ENCODE measurements around the gene RABL2B.
"Not testable (repeated sequence)": the region's sequence is repeated elsewhere in the genome, so short reads cannot be mapped to it uniquely, and the experiment has no call there.

The RABL2B gene

GRCh38 chr22:50783033-50783879 lies at the start of gene RABL2B:
Gene RABL2B (minus strand): TSS chr22:50783636. CDS start chr22:50782294, 1,342 bp downstream.
- DNase-seq (ENCODE audit: insufficient read length, low spot score) = peak; percentile 49
- FAIRE-seq = not testable (repeated sequence)

GRCh38 chr22:50786936-50787335 lies 3.5 kb upstream of the RABL2B start:
- DNase-seq (ENCODE audit: insufficient read length, low spot score); FAIRE-seq: not testable (repeated sequence)

- FAIRE-seq; DNase-seq (ENCODE audit: insufficient read length, low spot score): not testable (repeated sequence)
Observed at GRCh38 chr22:50785289-50785688, 1.9 kb upstream of the RABL2B start.

GRCh38 chr22:50783880-50784276 lies 442 bp upstream of the RABL2B start:
- not testable (repeated sequence) for FAIRE-seq; DNase-seq (ENCODE audit: insufficient read length, low spot score)

- not testable (repeated sequence) for FAIRE-seq
Observed at GRCh38 chr22:50782253-50782652, 1.2 kb downstream of the RABL2B start.

GRCh38 chr22:50780244-50780643 lies 3.2 kb downstream of the RABL2B start:
- not testable (repeated sequence) for DNase-seq (ENCODE audit: insufficient read length, low spot score)

More at GRCh38 chr22:50782253-50782652, 1.2 kb downstream of the RABL2B start:
- not testable (repeated sequence) for DNase-seq (ENCODE audit: insufficient read length, low spot score)

GRCh38 chr22:50777631-50778030 lies 5.8 kb downstream of the RABL2B start:
- DNase-seq (ENCODE audit: insufficient read length, low spot score); FAIRE-seq: not testable (repeated sequence)

More at GRCh38 chr22:50780244-50780643, 3.2 kb downstream of the RABL2B start:
- not testable (repeated sequence) for FAIRE-seq

GRCh38 chr22:50775132-50775531 lies 8.3 kb downstream of the RABL2B start:
- FAIRE-seq; DNase-seq (ENCODE audit: insufficient read length, low spot score): not testable (repeated sequence)
- peak; percentile 59 for TF ChIP-seq CTCF (IDR thresholded peaks at IDR 0.05; ENCODE audit: insufficient read depth, missing control alignments)

- DNase-seq (ENCODE audit: insufficient read length, low spot score); FAIRE-seq: not testable (repeated sequence)
Observed at GRCh38 chr22:50764288-50764687, 19.1 kb downstream of the RABL2B start.

- not testable (repeated sequence) for FAIRE-seq; DNase-seq (ENCODE audit: insufficient read length, low spot score)
Observed at GRCh38 chr22:50761829-50762228, 21.6 kb downstream of the RABL2B start.

GRCh38 chr22:50759597-50760341 lies 23.7 kb downstream of the RABL2B start:
- not testable (repeated sequence) for DNase-seq (ENCODE audit: insufficient read length, low spot score); FAIRE-seq

- not testable (repeated sequence) for FAIRE-seq
- peak; percentile 26 for TF ChIP-seq CTCF (IDR thresholded peaks at IDR 0.05; ENCODE audit: insufficient read depth, missing control alignments)
Observed at GRCh38 chr22:50756949-50757491, 26.4 kb downstream of the RABL2B start.

GRCh38 chr22:50756406-50756805 lies 27.0 kb downstream of the RABL2B start:
- not testable (repeated sequence) for FAIRE-seq

More at GRCh38 chr22:50756949-50757491, 26.4 kb downstream of the RABL2B start:
- not testable (repeated sequence) for DNase-seq (ENCODE audit: insufficient read length, low spot score)

GRCh38 chr22:50755251-50755650 lies 28.2 kb downstream of the RABL2B start:
- not testable (repeated sequence) for DNase-seq (ENCODE audit: insufficient read length, low spot score); FAIRE-seq

More at GRCh38 chr22:50756406-50756805, 27.0 kb downstream of the RABL2B start:
- not testable (repeated sequence) for DNase-seq (ENCODE audit: insufficient read length, low spot score)

- FAIRE-seq; DNase-seq (ENCODE audit: insufficient read length, low spot score): not testable (repeated sequence)
Observed at GRCh38 chr22:50749302-50750074, 33.9 kb downstream of the RABL2B start.

GRCh38 chr22:50748630-50749029 lies 34.8 kb downstream of the RABL2B start:
- FAIRE-seq = not testable (repeated sequence)

More at GRCh38 chr22:50748630-50749029, 34.8 kb downstream of the RABL2B start:
- DNase-seq (ENCODE audit: insufficient read length, low spot score) = not testable (repeated sequence)
